ENCODE data around the gene CCDC3.

Gene CCDC3

GRCh38 chr10:12962556-12962955 is 39.0 kb downstream of the CCDC3 start:
- DNase-seq, result no peak

GRCh38 chr10:12961416-12962205 is 39.9 kb downstream of the CCDC3 start:
- DNase-seq, result no peak

- no peak for DNase-seq
These were observed 40.6 kb downstream of the CCDC3 start for GRCh38 chr10:12960941-12961340.

- DNase-seq, result no peak
These were observed 41.1 kb downstream of the CCDC3 start for GRCh38 chr10:12960334-12960898.

- DNase-seq, result no peak
These were observed 42.9 kb downstream of the CCDC3 start for GRCh38 chr10:12958546-12959110.

- no peak for DNase-seq
These were observed 44.4 kb downstream of the CCDC3 start for GRCh38 chr10:12957081-12957480.

- DNase-seq, result peak in 3 of 56 donors; percentile 18 to 45 (median 19)
These were observed 46.6 kb downstream of the CCDC3 start for GRCh38 chr10:12954866-12955265.

- no peak for DNase-seq
These were observed 50.9 kb downstream of the CCDC3 start for GRCh38 chr10:12950583-12951128.

GRCh38 chr10:12949248-12949647 is 52.3 kb downstream of the CCDC3 start:
- no peak for DNase-seq

GRCh38 chr10:12947741-12948140 is 53.8 kb downstream of the CCDC3 start:
- no peak for DNase-seq

GRCh38 chr10:12946372-12946771 is 55.1 kb downstream of the CCDC3 start:
- DNase-seq, result no peak

- no peak for DNase-seq
These were observed 55.7 kb downstream of the CCDC3 start for GRCh38 chr10:12945690-12946359.

GRCh38 chr10:12944931-12945330 is 56.6 kb downstream of the CCDC3 start:
- DNase-seq, result no peak

- DNase-seq, result no peak
These were observed 58.1 kb downstream of the CCDC3 start for GRCh38 chr10:12943425-12943824.

- DNase-seq, result no peak
These were observed 59.5 kb downstream of the CCDC3 start for GRCh38 chr10:12941966-12942365.

GRCh38 chr10:12940791-12941190 is 60.7 kb downstream of the CCDC3 start:
- DNase-seq, result no peak

- DNase-seq, result no peak
These were observed 63.2 kb downstream of the CCDC3 start for GRCh38 chr10:12938271-12938670.

GRCh38 chr10:12937527-12937926 is 64.0 kb downstream of the CCDC3 start:
- no peak for DNase-seq

GRCh38 chr10:12934777-12935176 is 66.7 kb downstream of the CCDC3 start:
- no peak for DNase-seq

GRCh38 chr10:12929381-12929780 is 72.1 kb downstream of the CCDC3 start:
- DNase-seq, result no peak

- DNase-seq, result no peak
These were observed 72.9 kb downstream of the CCDC3 start for GRCh38 chr10:12928571-12928970.

- DNase-seq, result no peak
These were observed 73.6 kb downstream of the CCDC3 start for GRCh38 chr10:12927896-12928295.
